Chondrocyte (in vitro differentiated cells): ENCODE results near the gene NELL1. TPM values are rescaled to one million over a fixed set of nuclear protein-coding genes. Genes with fewer than 3 reads are reported as not detected.

Experiments
- DNase-seq: peaks from one replicate; pipeline ENCODE4 v3.0.0; 2021; ENCODE audit warnings: mixed read lengths, low spot score
- H3K27ac Mint-ChIP-seq: one replicate; pipeline ENCODE4 v1.8.0; 2021; ENCODE audit warnings: mild to moderate bottlenecking, moderate library complexity, mixed read lengths; ENCODE audit not compliant: unreplicated experiment
- H3K27me3 Mint-ChIP-seq: 2 replicates; pipeline ENCODE4 v1.8.0; 2021; ENCODE audit warnings: low read depth, mixed read lengths
- H3K36me3 Mint-ChIP-seq: 2 replicates; pipeline ENCODE4 v1.8.0; 2021; ENCODE audit warnings: low read depth, mixed read lengths
- H3K4me1 Mint-ChIP-seq: 2 replicates; pipeline ENCODE4 v1.8.0; 2021; ENCODE audit warnings: low read depth, mild to moderate bottlenecking, mixed read lengths
- H3K4me3 Mint-ChIP-seq: one replicate; pipeline ENCODE4 v1.8.0; 2021; ENCODE audit warnings: mild to moderate bottlenecking, moderate library complexity, mixed read lengths; ENCODE audit not compliant: unreplicated experiment
- H3K9me3 Mint-ChIP-seq: 2 replicates; pipeline ENCODE4 v1.8.0; 2021; ENCODE audit warnings: low read depth, mixed read lengths
- CTCF ChIP-seq: fragments of 200-600 bp; sonication (generic); IDR thresholded peaks from 2 replicates; pipeline ENCODE4 v1.5.0; 2021; ENCODE audit warnings: antibody characterized with exemption, mild to moderate bottlenecking, moderate library complexity
- total RNA-seq: library from RNA; stranded (reverse); gene quantifications from 3 replicates; pipeline ENCODE4 v1.2.1, GENCODE V29; 2021

NELL1 gene
- total RNA-seq, 1 donor from 2014 or later: not detected

DNA sequence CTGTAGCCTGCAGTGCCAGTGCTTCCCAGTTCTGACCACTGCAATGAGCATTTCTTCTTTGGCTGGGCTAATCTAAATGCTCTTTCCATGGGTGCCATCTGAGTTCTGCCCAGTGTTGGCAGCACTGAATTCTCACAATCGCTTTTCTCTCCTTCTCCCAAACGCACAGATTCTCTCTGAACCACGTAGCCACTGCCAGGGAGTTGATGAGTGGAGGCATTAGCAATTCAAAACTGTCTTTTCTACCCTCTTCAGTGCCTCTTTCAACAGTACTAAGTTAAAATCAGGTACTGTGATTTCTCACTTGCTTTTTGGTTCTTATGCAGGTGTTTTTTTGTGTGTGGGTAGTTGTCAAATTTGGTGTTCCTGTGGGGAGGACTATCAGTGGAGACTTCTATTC, 778.5 kb downstream of the NELL1 start:
- no peaks in the 10 kb centered on the region for H3K4me1 Mint-ChIP-seq
- TF ChIP-seq CTCF: no peak
- H3K9me3 Mint-ChIP-seq: peaks cover 8% of the 10 kb centered on the region
- H3K36me3 Mint-ChIP-seq: no peaks in the 10 kb centered on the region
- DNase-seq: no peak
- no peak overlapping the region for H3K27ac Mint-ChIP-seq
- H3K4me3 Mint-ChIP-seq: no peak overlapping the region
- peaks cover 3% of the 10 kb centered on the region for H3K27me3 Mint-ChIP-seq

- H3K9me3 Mint-ChIP-seq: no peaks in the 10 kb centered on the region
- H3K36me3 Mint-ChIP-seq: no peaks in the 10 kb centered on the region
- DNase-seq: no peak
- H3K4me1 Mint-ChIP-seq: no peaks in the 10 kb centered on the region
- H3K27ac Mint-ChIP-seq: no peak overlapping the region
- TF ChIP-seq CTCF: no peak
- no peak overlapping the region for H3K4me3 Mint-ChIP-seq
- peaks cover 3% of the 10 kb centered on the region for H3K27me3 Mint-ChIP-seq
Observed at GRCh38 chr11:21456186-21456585, 786.8 kb downstream of the NELL1 start.

DNA sequence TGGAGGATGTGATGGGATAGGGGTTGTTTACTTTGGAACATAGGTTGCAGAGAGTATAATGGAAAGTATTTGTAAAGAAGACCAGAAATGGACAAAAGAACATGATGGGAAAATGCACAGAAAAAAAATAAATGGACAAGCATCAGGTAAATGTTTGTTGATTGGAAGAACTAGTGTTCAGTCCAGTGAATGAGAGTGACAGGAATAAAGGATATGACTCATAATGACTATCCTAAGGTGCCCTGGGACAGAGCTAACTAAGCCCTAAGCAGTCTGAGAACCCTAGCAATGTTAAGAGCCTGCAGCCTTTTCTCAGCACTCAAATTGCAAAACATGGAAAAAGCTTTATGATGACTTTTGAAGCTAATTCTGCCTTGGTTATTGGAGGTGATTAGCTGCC, 790.7 kb downstream of the NELL1 start:
- no peaks in the 10 kb centered on the region for H3K36me3 Mint-ChIP-seq
- DNase-seq: no peak
- no peak overlapping the region for H3K4me3 Mint-ChIP-seq
- no peak overlapping the region for H3K27ac Mint-ChIP-seq
- peaks cover 5% of the 10 kb centered on the region for H3K9me3 Mint-ChIP-seq
- no peak for TF ChIP-seq CTCF
- H3K4me1 Mint-ChIP-seq: no peaks in the 10 kb centered on the region
- H3K27me3 Mint-ChIP-seq: no peaks in the 10 kb centered on the region

DNA sequence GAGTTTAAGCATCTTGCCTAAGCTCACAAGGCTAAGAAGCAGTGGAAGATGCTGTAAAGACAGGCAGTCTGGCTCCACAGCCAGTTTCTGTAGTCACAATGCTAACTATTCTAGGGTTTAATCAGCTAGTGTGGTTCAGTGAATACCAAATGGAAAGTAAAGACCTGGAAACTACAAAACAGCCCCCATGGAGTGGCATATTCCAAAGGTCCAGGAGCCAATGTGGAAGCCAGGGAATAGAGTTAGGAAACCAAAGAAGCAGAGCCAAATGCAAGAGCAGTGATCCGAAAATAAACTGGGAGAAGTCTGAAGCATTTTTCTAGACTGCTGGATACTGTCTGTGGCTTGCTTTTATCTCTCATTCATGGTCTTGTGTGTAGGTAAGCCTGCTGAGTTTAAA, 792.3 kb downstream of the NELL1 start:
- Mint-ChIP-seq H3K9me3 (peaks cover 5% of the 10 kb centered on the region), H3K4me1 (no peaks in the 10 kb centered on the region), H3K4me3 (no peak overlapping the region), H3K27me3 (no peaks in the 10 kb centered on the region), H3K27ac (no peak overlapping the region), H3K36me3 (no peaks in the 10 kb centered on the region)
- no peak for TF ChIP-seq CTCF
- no peak for DNase-seq

- no peak for TF ChIP-seq CTCF
- no peak for DNase-seq
- H3K4me3 Mint-ChIP-seq: no peak overlapping the region
- no peaks in the 10 kb centered on the region for H3K36me3 Mint-ChIP-seq
- H3K9me3 Mint-ChIP-seq: peaks cover 5% of the 10 kb centered on the region
- H3K27me3 Mint-ChIP-seq: no peaks in the 10 kb centered on the region
- no peaks in the 10 kb centered on the region for H3K4me1 Mint-ChIP-seq
- H3K27ac Mint-ChIP-seq: no peak overlapping the region
Observed at GRCh38 chr11:21464601-21465193, 795.3 kb downstream of the NELL1 start.
